GM12873 (cell line): ENCODE results near the gene FBXO31.
A peak's percentile ranks its signal among the peaks of the same experiment; 100 is the strongest.

Experiments
- CTCF ChIP-seq: IDR thresholded peaks from 2 replicates; pipeline ENCODE4 v1.5.1; 2012; ENCODE audit warnings: low read depth, mild to moderate bottlenecking, moderate library complexity, low read length, control low read depth; ENCODE audit not compliant: insufficient read depth; ENCODE audit errors: missing control alignments

The FBXO31 gene

DNA sequence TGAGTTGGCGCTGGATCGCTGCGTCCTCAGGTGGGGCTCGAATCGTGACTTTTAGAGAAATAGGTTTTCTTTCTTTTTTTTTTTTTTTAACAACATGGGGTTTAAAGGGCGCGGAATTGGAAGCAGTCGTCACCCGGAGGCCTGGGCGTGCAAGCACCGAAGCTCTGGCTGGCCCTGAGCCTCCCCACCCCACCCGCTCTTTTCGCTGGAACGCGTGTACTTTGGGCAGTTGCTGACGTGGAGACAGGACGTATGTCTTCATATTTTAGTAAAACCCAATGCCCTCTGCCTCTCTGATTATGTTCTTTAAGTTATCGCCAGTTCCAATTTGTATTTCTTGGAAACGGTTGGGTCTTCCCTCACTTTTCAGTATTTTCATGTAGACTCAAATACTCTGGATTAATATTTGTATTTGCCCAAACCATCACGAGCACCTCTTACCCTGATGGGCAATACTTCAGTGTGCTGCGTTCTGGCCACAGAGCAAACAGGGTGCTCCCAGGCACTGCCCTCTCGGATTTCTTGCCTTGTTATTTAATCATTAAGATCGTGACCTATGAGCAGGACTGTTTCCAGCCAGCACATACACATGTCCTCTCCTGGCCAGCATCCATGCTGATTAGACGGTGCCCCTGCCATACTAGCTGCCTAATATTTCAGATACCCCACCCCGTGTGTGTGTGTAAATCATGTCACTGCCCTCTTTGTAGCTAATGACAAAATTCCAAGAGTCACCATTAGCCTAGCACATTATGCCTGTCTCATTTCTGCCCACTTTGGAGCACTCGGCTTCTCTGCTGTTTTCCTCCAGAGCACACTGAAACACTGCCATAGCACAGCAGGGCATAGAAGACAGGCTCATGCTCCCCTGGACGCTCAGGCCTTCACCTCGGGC is 65.6 kb downstream of the FBXO31 start:
- TF ChIP-seq CTCF = no peak

GRCh38 chr16:87316923-87317749 is 66.4 kb downstream of the FBXO31 start, which contains the start of gene C16orf95:
Gene C16orf95 (minus strand): TSS chr16:87317392. CDS start chr16:87317242, 150 bp downstream.
- TF ChIP-seq CTCF = peak; percentile 74

- no peak for TF ChIP-seq CTCF
Observed at GRCh38 chr16:87316450-87316922, 67.1 kb downstream of the FBXO31 start.

DNA sequence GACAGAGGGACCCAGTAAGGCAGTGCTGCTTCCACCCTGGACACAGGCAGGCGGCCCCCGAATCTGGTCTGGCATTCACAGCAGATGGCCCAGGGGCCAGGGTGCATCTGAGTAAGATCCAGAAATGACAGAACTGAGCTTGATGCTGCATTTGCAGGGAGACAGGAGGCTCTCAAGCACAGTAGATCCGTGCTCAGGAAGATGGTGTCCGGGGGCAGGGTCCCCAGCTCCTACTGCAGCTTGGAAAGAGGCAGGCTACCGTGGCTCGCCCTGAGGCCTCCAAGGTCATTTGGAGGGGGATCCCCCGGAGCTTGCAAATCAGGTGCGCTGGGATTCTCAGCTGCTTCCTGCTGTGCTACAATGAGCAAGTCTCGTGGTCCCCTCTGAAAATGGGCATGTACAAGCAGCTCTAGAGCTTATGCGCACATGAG is 68.6 kb downstream of the FBXO31 start:
- no peak for TF ChIP-seq CTCF

- TF ChIP-seq CTCF = no peak
Observed at GRCh38 chr16:87312008-87312407, 71.6 kb downstream of the FBXO31 start.

DNA sequence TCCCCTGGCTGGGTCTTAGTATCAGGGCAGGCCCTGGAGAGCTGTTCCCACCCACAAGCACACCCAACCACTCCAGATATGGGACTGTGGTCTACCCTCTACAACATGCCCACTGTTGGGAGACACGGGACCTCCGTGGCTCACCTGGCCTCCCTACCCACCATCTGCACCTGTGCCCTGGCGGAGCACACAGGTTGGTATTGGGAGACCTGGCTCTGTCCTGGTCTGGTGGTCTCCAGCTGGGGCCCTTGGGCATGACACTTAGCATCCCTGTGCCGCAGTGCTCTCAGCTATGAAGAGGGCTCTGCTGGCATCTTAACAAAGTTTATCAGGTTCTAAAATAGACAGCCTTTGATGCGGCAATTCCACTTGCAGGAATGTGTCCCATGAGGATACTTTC is 72.2 kb downstream of the FBXO31 start:
- TF ChIP-seq CTCF = no peak

DNA sequence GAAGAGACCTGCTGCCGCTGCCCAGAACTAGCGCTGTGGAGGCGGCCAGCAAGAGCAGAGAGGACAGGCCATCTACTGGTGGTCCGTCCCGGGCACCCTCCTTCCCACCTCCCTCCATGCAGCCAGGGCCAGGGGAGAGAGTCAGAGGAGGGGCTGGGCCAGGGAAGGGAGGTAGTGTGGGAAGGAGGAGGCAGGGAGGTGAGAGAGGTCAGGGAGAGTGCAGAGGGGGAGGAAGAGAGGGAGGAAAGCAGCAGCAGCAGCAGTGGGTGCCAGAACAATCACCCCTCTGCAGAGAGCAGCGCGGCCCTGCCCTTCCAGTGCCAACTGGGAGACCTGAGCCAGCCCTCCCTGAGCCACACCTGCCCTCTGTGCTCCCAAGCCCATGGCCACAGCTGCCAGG is 73.0 kb downstream of the FBXO31 start:
- TF ChIP-seq CTCF = no peak
